Neutrophil (primary cell): Measurements from ENCODE around the gene SAMD9.

Experiments
- H3K27ac ChIP-seq: fragments of 200-600 bp; sonication (generic); 2 replicates; pipeline ENCODE4 v1.5.1; 2016; ENCODE audit warnings: mild to moderate bottlenecking, moderate library complexity
- H3K27me3 ChIP-seq: fragments of 200-600 bp; sonication (generic); 2 replicates; pipeline ENCODE4 v1.6.0; 2016; ENCODE audit warnings: mild to moderate bottlenecking
- H3K36me3 ChIP-seq: fragments of 200-600 bp; sonication (generic); 2 replicates; pipeline ENCODE4 v1.5.1; 2017
- H3K4me1 ChIP-seq, 2 experiments: fragments of 200-600 bp in 1 of 2; sonication (generic) in 1 of 2; 1 replicate in 1 of 2; 2 replicates in 1 of 2; pipeline versions ENCODE4 v1.5.1 to v1.6.1; 2013 to 2016; ENCODE audit warnings: low read depth in 1 of 2, low read length in 1 of 2, mild to moderate bottlenecking in 1 of 2, moderate library complexity in 1 of 2; ENCODE audit not compliant: control insufficient read depth in 1 of 2, insufficient read depth in 1 of 2
- H3K4me3 ChIP-seq, 2 experiments: fragments of 200-600 bp in 1 of 2; sonication (generic) in 1 of 2; 1 replicate in 1 of 2; 2 replicates in 1 of 2; pipeline ENCODE4 v1.5.1; 2013 to 2016; ENCODE audit warnings: low read depth in 1 of 2, low read length in 1 of 2, mild to moderate bottlenecking in 1 of 2, moderate library complexity in 1 of 2
- H3K9me3 ChIP-seq: fragments of 200-600 bp; sonication (generic); 2 replicates; pipeline ENCODE4 v1.5.1; 2016
- CTCF ChIP-seq: fragments of 200-600 bp; sonication (generic); IDR thresholded peaks from 2 replicates; pipeline ENCODE4 v1.5.1; 2016; ENCODE audit warnings: antibody characterized with exemption

The SAMD9 gene

GRCh38 chr7:93147363-93147762, 29.6 kb upstream of the SAMD9 start:
- H3K27ac ChIP-seq = peak overlapping the region; percentile 86

GRCh38 chr7:93146472-93147141, 28.8 kb upstream of the SAMD9 start:
- peak overlapping the region; percentile 86 for H3K27ac ChIP-seq

More at GRCh38 chr7:93147363-93147762, 29.6 kb upstream of the SAMD9 start:
- TF ChIP-seq CTCF = no peak
- Histone ChIP-seq H3K4me1 (peaks cover 60 to 64% of the 10 kb centered on the region in 2 experiments), H3K36me3 (peaks cover 30% of the 10 kb centered on the region), H3K27me3 (no peaks in the 10 kb centered on the region), H3K4me3 (peak overlapping the region; percentile 59 to 72), H3K9me3 (no peaks in the 10 kb centered on the region)

GRCh38 chr7:93146036-93146435, 28.3 kb upstream of the SAMD9 start:
- TF ChIP-seq CTCF = no peak
- peak overlapping the region; percentile 59 to 72 for H3K4me3 ChIP-seq

More at GRCh38 chr7:93146472-93147141, 28.8 kb upstream of the SAMD9 start:
- no peak for TF ChIP-seq CTCF
- peak overlapping the region; percentile 59 to 72 for H3K4me3 ChIP-seq
- peaks cover 38% of the 10 kb centered on the region for H3K36me3 ChIP-seq
- no peaks in the 10 kb centered on the region for H3K27me3 ChIP-seq
- no peaks in the 10 kb centered on the region for H3K9me3 ChIP-seq
- peaks cover 60 to 64% of the 10 kb centered on the region in 2 experiments for H3K4me1 ChIP-seq

GRCh38 chr7:93145354-93145753, 27.6 kb upstream of the SAMD9 start:
- H3K9me3 ChIP-seq = no peaks in the 10 kb centered on the region
- peaks cover 62 to 65% of the 10 kb centered on the region in 2 experiments for H3K4me1 ChIP-seq
- H3K27ac ChIP-seq = peak overlapping the region; percentile 86
- no peaks in the 10 kb centered on the region for H3K27me3 ChIP-seq
- TF ChIP-seq CTCF = no peak
- H3K36me3 ChIP-seq = peaks cover 45% of the 10 kb centered on the region
- peak overlapping the region; percentile 59 to 72 for H3K4me3 ChIP-seq

More at GRCh38 chr7:93146036-93146435, 28.3 kb upstream of the SAMD9 start:
- Histone ChIP-seq H3K27ac (peak overlapping the region; percentile 86), H3K27me3 (no peaks in the 10 kb centered on the region), H3K4me1 (peaks cover 62 to 65% of the 10 kb centered on the region in 2 experiments), H3K9me3 (no peaks in the 10 kb centered on the region), H3K36me3 (peaks cover 43% of the 10 kb centered on the region)

- peaks cover 77% of the 10 kb centered on the region for H3K36me3 ChIP-seq
Measured at GRCh38 chr7:93142127-93142526, 24.3 kb upstream of the SAMD9 start.

More at GRCh38 chr7:93142127-93142526, 24.3 kb upstream of the SAMD9 start:
- Histone ChIP-seq H3K27ac (peak overlapping the region; percentile 78), H3K27me3 (no peaks in the 10 kb centered on the region), H3K9me3 (no peaks in the 10 kb centered on the region), H3K4me3 (no peak overlapping the region), H3K4me1 (peaks cover 49 to 55% of the 10 kb centered on the region in 2 experiments)
- no peak for TF ChIP-seq CTCF
